Anterior cingulate cortex (tissue), 58 donors: ENCODE data around the gene SPHK1.
A peak's percentile ranks its signal among the peaks of the same experiment; 100 is the strongest.

Experiments used
- DNase-seq, 58 donors: peaks; one replicate each; lab custom pipeline; 2025; lab: John Stamatoyannopoulos, UW

Gene SPHK1

GRCh38 chr17:76427501-76428231, 43.3 kb downstream of the SPHK1 start:
- DNase-seq, result peak in 1 of 58 donors; percentile 47

DNA sequence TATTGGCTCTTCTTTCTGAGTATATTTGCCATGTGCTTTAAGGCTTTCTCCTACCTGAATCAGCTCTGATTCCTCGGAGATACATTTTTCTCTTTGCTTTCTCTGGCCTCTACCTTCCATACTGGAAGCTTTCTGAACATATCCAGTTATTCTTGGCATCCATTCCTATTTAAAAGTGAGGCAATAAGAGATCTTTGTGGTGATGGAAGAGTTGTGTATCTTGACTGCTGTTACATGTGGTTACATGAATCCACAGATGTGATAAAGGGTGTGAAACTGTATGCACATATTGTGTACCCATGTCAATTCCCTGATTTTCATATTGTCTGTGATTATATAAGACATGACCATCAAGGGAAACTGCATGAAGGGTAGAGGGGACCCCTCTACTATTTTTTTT, 44.1 kb downstream of the SPHK1 start:
- no peak for DNase-seq

DNA sequence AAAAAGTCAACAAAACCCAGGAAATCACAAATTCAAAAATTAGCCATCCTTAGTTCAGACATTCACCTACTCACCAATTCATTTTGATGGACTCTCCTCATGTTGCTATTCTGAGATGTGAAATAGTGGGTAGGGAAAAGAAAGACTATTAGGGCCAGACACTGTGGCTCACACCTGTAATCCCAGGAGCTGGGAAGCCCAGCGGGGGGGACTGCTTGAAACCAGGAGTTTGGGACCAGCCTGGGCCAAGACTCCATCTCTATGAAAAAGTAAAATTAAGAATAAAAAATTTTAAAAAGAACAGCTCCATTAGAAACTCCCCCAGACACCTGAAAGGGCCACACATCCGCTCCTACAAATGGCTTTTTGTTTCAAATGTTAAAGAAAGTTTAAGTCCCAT, 47.1 kb downstream of the SPHK1 start:
- DNase-seq, result no peak

DNA sequence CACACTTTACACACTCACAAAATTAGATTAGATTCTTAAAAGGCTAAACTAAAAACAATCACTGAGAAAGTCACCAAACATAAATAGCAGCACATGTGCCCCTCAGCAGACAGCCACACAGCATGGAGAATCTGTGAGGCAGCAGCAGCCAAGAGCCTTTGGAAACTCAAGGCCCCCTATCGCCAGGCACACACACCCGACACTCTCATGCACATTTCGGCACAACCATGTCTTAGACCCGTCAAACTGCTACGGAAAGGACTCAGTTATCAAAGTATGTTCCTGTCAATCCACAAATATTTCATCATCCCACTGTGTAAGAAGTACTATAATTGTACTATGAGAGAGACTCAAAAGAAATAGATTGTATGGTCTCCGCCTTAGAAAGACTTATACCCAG, 47.6 kb downstream of the SPHK1 start:
- DNase-seq, result no peak

GRCh38 chr17:76432712-76433336, 48.4 kb downstream of the SPHK1 start:
- DNase-seq, result no peak

DNA sequence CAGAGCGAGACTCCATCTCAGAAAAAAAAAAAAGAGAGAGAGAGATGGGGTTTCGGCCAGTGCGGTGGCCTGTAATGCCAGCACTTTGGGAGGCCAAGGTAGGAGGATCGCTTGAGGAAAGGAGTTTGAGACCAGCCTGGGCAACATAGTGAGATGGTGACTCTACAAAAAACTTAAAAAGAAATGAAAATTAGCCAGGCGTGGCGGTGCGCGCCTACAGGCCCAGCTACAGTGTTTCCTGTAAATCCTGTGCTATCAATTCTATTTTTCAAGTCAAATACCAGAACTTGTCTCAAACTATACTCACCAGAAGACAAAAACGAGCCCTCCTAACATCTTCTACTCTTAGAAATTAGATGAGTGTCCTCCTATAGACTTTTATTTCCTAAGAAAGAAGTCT, 49.3 kb downstream of the SPHK1 start:
- no peak for DNase-seq

- DNase-seq, result no peak
Measured at GRCh38 chr17:76434870-76435269, 50.5 kb downstream of the SPHK1 start.

GRCh38 chr17:76435751-76436150, 51.3 kb downstream of the SPHK1 start:
- no peak for DNase-seq
